Skeletal muscle satellite cell (primary cell): ENCODE results near the gene FHL2.

ENCODE experiments used
- H3K27me3 ChIP-seq: 2 replicates; pipeline ENCODE4 v1.7.0; 2013; ENCODE audit warnings: low read length; ENCODE audit not compliant: control insufficient read depth, insufficient read depth
- H3K36me3 ChIP-seq: 2 replicates; pipeline ENCODE4 v1.7.0; 2013; ENCODE audit warnings: mild to moderate bottlenecking, control low read depth, low read length; ENCODE audit not compliant: insufficient read depth
- H3K4me1 ChIP-seq: 2 replicates; pipeline ENCODE4 v1.7.0; 2013; ENCODE audit warnings: low read length; ENCODE audit not compliant: control insufficient read depth, insufficient read depth
- H3K4me2 ChIP-seq: 2 replicates; pipeline ENCODE4 v1.7.0; 2013; ENCODE audit warnings: mild to moderate bottlenecking, low read length
- H3K4me3 ChIP-seq: 2 replicates; pipeline ENCODE4 v1.7.0; 2013; ENCODE audit warnings: low read length
- H3K9ac ChIP-seq: 2 replicates; pipeline ENCODE4 v1.7.0; 2013; ENCODE audit warnings: mild to moderate bottlenecking, low read depth, low read length, moderate library complexity
- H3K9me3 ChIP-seq: replicated peaks from 2 replicates; pipeline ENCODE4 v1.7.0; 2013; ENCODE audit warnings: mild to moderate bottlenecking, control low read depth, low read length

The FHL2 gene

DNA sequence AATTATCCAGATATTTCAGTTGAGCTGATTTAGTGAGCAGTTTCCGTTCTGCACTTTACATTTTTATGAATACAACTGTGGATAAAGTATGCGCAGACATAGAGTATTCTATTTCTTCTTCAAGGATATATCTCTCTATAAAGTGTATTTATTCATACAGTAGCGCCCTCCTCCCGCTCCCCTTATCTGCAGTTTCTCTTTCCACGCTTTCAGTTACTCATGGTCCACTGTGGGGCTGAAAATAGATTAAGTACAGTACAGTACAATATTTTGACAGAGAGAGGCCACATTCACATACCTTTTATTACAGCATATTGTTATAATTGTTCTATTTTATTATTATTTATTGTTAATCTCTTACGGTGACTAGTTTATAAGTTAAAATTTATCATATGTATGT, 19.7 kb upstream of the FHL2 start:
- Histone ChIP-seq H3K9ac (no peak overlapping the region), H3K4me3 (no peak overlapping the region), H3K36me3 (no peaks in the 10 kb centered on the region), H3K4me1 (peaks cover 9% of the 10 kb centered on the region), H3K4me2 (no peak overlapping the region), H3K27me3 (no peaks in the 10 kb centered on the region), H3K9me3 (peaks cover 3% of the 10 kb centered on the region)

DNA sequence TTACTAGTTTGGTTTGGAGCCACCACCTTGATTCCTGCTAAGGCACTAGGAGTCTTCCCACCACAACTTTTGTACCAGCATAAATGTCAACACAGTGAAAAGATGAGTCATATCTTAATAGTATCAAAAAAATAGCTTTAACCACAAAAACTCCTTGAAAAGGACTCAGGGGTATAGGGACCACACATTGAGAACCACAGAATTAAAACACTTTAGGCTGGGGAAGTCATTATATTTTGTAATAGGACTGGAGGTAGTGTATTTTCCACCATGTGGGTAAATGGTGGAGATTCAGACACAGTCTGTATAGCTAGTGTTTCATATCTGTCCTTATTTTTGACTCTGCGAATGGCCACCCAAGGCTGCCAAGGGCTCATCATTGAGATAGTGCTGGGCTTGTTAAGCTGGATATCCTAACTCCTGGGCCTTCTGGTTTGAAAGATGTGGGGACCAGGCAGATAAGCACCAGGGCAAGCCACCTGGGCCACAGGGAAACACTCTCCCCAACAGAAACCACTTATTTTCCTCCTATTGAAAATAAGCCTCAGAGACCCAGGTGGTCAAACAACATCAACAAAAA, 19.1 kb upstream of the FHL2 start:
- H3K4me2 ChIP-seq, result peak overlapping the region; percentile 28
- H3K36me3 ChIP-seq, result no peaks in the 10 kb centered on the region
- H3K9me3 ChIP-seq, result peaks cover 3% of the 10 kb centered on the region
- H3K4me1 ChIP-seq, result peaks cover 9% of the 10 kb centered on the region
- H3K9ac ChIP-seq, result no peak overlapping the region
- H3K27me3 ChIP-seq, result no peaks in the 10 kb centered on the region
- no peak overlapping the region for H3K4me3 ChIP-seq

DNA sequence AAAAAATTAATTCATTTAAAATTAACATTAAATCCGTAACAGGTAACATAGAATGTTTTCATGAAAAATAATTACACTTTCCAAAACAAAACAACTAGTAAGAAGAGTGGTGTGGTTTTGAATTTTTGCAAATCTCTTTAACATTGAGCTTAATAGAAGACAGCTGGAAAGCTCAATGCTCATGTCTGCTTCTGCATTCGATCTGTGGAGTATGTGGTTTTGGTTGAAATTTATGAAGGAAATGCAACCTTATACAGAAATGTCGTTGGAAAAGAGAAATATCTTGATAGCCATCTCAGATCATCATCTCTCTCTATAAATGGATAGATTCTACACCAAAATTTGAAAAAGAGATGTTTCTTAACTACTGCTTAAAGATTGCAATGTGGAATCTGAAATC, 17.3 kb upstream of the FHL2 start:
- H3K27me3 ChIP-seq, result peaks cover 4% of the 10 kb centered on the region
- H3K9me3 ChIP-seq, result peaks cover 3% of the 10 kb centered on the region
- no peak overlapping the region for H3K9ac ChIP-seq
- H3K4me1 ChIP-seq, result peaks cover 9% of the 10 kb centered on the region
- no peak overlapping the region for H3K4me3 ChIP-seq
- H3K4me2 ChIP-seq, result no peak overlapping the region
- H3K36me3 ChIP-seq, result no peaks in the 10 kb centered on the region

DNA sequence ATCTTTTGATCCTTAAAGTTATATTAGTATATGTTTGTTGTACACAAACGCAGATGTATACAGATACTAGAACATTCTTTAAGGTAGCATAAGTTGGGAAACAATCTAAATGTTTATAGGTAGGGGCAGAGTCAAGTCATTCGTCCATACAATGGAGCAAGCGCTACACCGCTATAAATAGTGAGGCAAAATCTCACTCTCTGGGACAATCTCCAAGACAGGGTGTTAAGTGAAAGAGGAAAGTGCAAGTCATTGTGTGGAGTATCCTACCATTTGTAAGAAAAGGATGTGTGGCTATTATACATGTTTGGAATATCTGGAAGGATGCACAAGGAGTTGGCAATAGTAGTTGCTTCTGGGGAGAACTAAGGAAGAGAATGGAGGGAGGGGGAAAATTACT, 16.2 kb upstream of the FHL2 start:
- Histone ChIP-seq H3K27me3 (peaks cover 4% of the 10 kb centered on the region), H3K9ac (no peak overlapping the region), H3K4me1 (peaks cover 20% of the 10 kb centered on the region), H3K36me3 (no peaks in the 10 kb centered on the region), H3K4me3 (no peak overlapping the region), H3K4me2 (no peak overlapping the region), H3K9me3 (peaks cover 3% of the 10 kb centered on the region)

DNA sequence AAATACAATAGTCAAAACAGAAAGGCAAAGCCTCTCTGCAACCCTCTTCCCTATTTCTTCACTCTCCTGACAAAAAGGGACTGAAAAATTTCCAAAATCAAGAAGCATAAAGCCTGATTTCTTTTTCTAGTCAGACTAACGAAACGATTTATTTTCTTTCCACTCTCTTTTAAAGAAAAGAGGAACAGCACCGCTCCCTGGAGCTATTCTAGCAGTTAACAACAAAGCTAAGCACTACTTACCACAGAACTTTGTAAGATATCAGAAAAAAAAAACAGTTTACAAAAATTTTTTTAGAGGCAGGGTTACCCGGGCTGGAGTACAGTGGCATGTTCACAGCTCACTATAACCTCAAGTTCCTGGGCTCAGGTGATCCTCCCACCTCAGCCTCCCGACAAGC, 14.4 kb upstream of the FHL2 start:
- Histone ChIP-seq H3K9me3 (no peaks in the 10 kb centered on the region), H3K36me3 (no peaks in the 10 kb centered on the region), H3K27me3 (peaks cover 4% of the 10 kb centered on the region)

DNA sequence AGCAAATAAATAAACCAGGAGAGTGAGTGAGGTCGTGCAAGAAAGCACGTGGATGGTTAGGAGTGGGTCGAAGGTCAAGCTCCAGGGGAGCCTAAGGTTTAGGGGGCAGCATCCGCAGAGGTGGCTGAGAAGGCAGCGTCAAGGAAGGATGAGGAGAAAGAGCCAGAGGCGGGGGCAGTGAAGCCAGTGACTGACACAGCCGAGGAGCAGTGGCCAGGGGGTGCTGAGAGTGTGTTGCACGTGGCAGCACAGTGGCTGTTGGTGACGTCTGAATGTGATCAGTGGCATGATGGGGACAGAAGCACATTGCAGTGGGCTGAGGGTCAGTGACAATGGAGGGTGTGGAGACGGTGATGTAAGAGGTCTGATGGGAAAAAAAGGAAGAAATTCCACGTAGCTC, 13.7 kb upstream of the FHL2 start:
- Histone ChIP-seq H3K9ac (no peak overlapping the region), H3K36me3 (no peaks in the 10 kb centered on the region), H3K27me3 (peaks cover 4% of the 10 kb centered on the region), H3K4me3 (no peak overlapping the region), H3K4me2 (no peak overlapping the region), H3K9me3 (no peaks in the 10 kb centered on the region), H3K4me1 (peaks cover 20% of the 10 kb centered on the region)

More for the DNA sequence above, 14.4 kb upstream of the FHL2 start:
- H3K9ac ChIP-seq, result no peak overlapping the region
- no peak overlapping the region for H3K4me3 ChIP-seq
- no peak overlapping the region for H3K4me2 ChIP-seq
- H3K4me1 ChIP-seq, result peaks cover 26% of the 10 kb centered on the region

DNA sequence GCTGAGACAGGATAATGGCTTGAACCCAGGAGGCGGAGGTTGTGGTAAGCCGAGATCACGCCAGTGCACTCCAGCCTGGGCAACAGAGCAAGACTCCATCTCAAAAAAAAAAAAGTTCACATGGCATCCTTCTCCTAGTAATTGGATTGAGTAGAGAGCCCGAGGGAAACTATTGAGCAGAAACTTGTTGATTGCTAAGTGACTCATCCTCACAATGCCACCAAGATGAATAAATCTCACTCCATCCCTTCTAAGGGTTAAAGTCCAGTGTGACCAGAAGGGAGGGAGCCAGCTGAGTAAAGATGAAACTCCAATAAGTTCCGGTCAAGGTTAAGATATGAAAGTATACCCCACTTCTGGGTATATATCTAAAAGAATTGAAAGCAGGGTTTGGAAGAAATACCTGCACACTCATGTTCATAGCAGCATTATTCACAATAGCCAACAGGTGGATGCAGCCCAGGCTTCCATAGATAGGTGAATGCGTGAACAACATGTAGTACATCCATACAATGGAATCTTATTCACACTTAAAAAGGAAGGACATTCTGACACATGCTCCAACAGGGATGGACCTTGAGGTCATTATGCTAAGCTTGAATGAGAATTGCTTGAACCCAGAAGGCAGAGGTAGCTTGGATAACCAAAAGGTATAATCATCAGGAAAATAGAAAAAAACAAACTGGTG, 13.0 kb upstream of the FHL2 start:
- H3K4me1 ChIP-seq, result peaks cover 19% of the 10 kb centered on the region
- H3K27me3 ChIP-seq, result peaks cover 4% of the 10 kb centered on the region
- no peak overlapping the region for H3K9ac ChIP-seq
- H3K9me3 ChIP-seq, result no peaks in the 10 kb centered on the region
- no peaks in the 10 kb centered on the region for H3K36me3 ChIP-seq
- no peak overlapping the region for H3K4me3 ChIP-seq
- H3K4me2 ChIP-seq, result no peak overlapping the region

DNA sequence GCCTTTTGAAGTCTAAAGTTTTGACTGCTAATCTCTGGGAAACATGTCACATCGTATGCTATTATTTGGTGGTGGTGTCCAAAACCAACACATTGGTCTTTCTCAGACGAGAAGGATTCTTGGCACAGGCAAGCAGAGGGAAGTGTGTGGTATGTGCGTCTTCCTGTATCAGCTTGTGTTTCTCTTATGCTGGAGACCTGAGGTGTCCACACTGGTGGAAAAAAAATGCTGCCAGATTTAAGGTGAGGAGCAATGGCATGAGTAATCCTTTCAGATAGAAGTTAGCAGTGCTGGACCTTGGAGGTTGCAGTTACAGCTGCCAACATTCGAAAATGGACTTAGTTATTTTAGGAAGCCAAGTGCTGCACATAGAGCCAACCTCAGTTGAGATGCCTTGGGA, 11.7 kb upstream of the FHL2 start:
- Histone ChIP-seq H3K9ac (no peak overlapping the region), H3K27me3 (peaks cover 4% of the 10 kb centered on the region), H3K4me2 (no peak overlapping the region), H3K9me3 (no peaks in the 10 kb centered on the region), H3K4me1 (peaks cover 30% of the 10 kb centered on the region), H3K4me3 (no peak overlapping the region), H3K36me3 (no peaks in the 10 kb centered on the region)

DNA sequence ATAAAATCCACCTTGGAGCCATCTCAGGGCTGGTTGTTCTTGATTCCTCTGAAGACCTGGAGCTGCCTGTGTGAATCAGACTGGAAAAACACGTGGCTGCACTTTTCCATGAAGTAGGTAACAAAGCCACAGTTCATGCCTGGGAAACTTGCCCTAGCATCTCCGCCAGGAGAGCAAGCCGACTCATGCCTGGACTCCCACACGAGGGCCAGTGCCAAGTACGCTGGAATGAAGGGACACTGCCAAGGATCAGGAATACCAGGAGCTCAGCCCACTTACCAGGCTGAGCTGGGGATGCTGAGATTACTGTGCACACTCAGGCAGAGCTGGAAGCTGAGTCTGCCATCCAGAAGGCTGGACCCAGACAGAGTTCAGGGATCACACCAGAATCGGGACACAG, 10.9 kb upstream of the FHL2 start:
- Histone ChIP-seq H3K36me3 (no peaks in the 10 kb centered on the region), H3K27me3 (peaks cover 4% of the 10 kb centered on the region), H3K9me3 (no peaks in the 10 kb centered on the region), H3K9ac (peak overlapping the region; percentile 12), H3K4me2 (no peak overlapping the region), H3K4me1 (peaks cover 39% of the 10 kb centered on the region), H3K4me3 (no peak overlapping the region)

DNA sequence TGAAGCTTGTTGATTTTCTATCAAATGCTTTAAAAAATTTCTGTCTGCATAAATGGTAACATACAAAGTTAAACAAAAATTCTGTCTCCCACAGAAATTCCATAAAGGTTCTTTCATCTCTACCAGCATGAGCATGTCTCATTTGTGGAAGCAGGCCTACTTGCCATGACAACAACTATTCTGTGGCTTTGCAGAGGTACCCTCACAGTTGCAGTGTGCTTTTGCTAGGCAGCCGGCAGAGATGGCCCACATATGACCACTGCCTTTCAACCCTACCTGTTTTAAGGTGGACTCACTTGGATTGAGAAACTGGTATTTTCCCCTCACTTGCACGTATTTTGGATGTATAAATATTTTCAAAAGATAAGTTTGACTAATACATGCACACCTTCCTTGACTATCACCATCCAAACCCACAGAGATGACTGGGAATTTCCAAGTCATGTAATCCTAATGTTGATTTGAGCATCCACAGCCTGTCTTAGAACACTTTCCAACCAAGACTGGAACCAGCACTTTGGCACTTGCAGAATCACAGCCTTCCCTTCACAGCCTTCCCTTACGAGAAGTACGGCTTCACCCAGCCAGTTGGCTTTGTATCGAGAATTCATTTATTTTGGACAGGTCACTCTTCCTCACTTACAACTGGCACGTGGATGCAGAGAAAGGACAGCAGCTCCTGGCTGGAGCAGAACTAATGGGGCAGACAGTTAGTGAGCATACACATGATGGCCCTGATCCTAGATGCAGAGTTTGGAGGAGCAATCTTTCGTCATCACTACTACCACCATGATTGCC, 9.3 kb upstream of the FHL2 start:
- Histone ChIP-seq H3K9ac (no peak overlapping the region), H3K36me3 (no peaks in the 10 kb centered on the region), H3K4me1 (peaks cover 53% of the 10 kb centered on the region), H3K27me3 (peaks cover 4% of the 10 kb centered on the region), H3K9me3 (no peaks in the 10 kb centered on the region), H3K4me3 (no peak overlapping the region), H3K4me2 (no peak overlapping the region)

DNA sequence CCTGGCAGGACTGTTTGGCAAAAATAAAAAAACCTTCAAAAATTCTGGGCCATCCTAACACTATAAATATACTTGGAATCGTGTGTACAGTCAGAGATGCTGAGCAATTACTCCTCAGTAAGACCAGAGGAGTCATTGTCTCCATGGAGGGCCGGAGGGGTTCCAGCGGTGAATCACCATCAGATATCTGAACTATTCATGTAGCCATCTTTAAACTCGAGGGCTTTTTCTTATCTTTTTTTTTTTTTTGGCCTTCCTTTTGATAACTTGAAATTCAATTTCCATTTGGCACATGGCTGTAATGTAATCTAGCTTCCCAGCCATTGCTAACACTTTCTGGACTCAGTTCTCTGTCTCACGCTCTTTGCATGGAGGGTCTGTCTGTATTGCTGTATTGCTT, 7.4 kb upstream of the FHL2 start:
- Histone ChIP-seq H3K4me2 (no peak overlapping the region), H3K9me3 (no peaks in the 10 kb centered on the region), H3K4me3 (no peak overlapping the region), H3K9ac (peak overlapping the region; percentile 69), H3K27me3 (no peaks in the 10 kb centered on the region), H3K36me3 (no peaks in the 10 kb centered on the region), H3K4me1 (peaks cover 59% of the 10 kb centered on the region)
